GM12878 (cell line): ENCODE data around the gene FBXO27. TPM values are rescaled to one million over a fixed set of nuclear protein-coding genes. Genes with fewer than 3 reads are reported as not detected.

Source experiments
- BCL11A ChIP-seq: IDR thresholded peaks from 2 replicates; pipeline ENCODE4 v1.6.1; 2011; ENCODE audit warnings: low read depth, low read length
- CBFB ChIP-seq: IDR thresholded peaks from 2 replicates; pipeline ENCODE4 v1.6.1; 2016; ENCODE audit warnings: antibody characterized with exemption, low read depth
- DPF2 ChIP-seq: fragments of 450-650 bp; IDR thresholded peaks from 2 replicates; pipeline ENCODE4 v1.6.1; 2017; ENCODE audit warnings: mild to moderate bottlenecking
- E4F1 ChIP-seq: fragments of 450-650 bp; IDR thresholded peaks from 2 replicates; pipeline ENCODE4 v1.6.1; 2018; ENCODE audit warnings: borderline replicate concordance, mild to moderate bottlenecking; ENCODE audit not compliant: partially characterized antibody
- EED ChIP-seq: sonication (generic); IDR thresholded peaks from 2 replicates; pipeline ENCODE4 v1.6.1; 2016; ENCODE audit warnings: antibody characterized with exemption, low read depth
- FOXM1 ChIP-seq: IDR thresholded peaks from 2 replicates; pipeline ENCODE4 v1.6.1; 2012; ENCODE audit warnings: low read depth, mild to moderate bottlenecking, inconsistent platforms, low read length, moderate library complexity
- HDAC6 ChIP-seq: fragments of 200-600 bp; sonication (generic); IDR thresholded peaks from one replicate; pipeline ENCODE4 v1.8.0; 2017; ENCODE audit warnings: antibody characterized with exemption; ENCODE audit not compliant: unreplicated experiment
- IRF3 ChIP-seq: fragments of 450-650 bp; IDR thresholded peaks from 2 replicates; pipeline ENCODE4 v1.6.1; 2014; ENCODE audit warnings: mild to moderate bottlenecking
- IRF5 ChIP-seq: fragments of 450-650 bp; IDR thresholded peaks from 2 replicates; pipeline ENCODE4 v1.6.1; 2017; ENCODE audit warnings: borderline replicate concordance
- KDM1A ChIP-seq: fragments of 200-600 bp; sonication (generic); IDR thresholded peaks from 2 replicates; pipeline ENCODE4 v1.6.1; 2016; ENCODE audit warnings: borderline replicate concordance
- LARP7 ChIP-seq: fragments of 450-650 bp; IDR thresholded peaks from 2 replicates; pipeline ENCODE4 v1.6.1; 2017; ENCODE audit warnings: mild to moderate bottlenecking
- NR2C2 ChIP-seq: IDR thresholded peaks from 2 replicates; pipeline ENCODE4 v1.6.1; 2011; ENCODE audit warnings: borderline replicate concordance, low read depth; ENCODE audit not compliant: control insufficient read depth, insufficient read length
- RAD21 ChIP-seq: IDR thresholded peaks from 2 replicates; pipeline ENCODE4 v1.6.1; 2011; ENCODE audit warnings: mild to moderate bottlenecking, low read depth, low read length, moderate library complexity; ENCODE audit not compliant: insufficient read depth
- REST ChIP-seq: IDR thresholded peaks from 2 replicates; pipeline ENCODE4 v1.6.1; 2012; ENCODE audit warnings: mild to moderate bottlenecking, low read depth, low read length
- STAT3 ChIP-seq: IDR thresholded peaks from 2 replicates; pipeline ENCODE4 v1.6.1; 2011; ENCODE audit warnings: low read depth, low read length, improper control_type of control experiment
- TBL1XR1 ChIP-seq: IDR thresholded peaks from 2 replicates; pipeline ENCODE4 v1.6.1; 2012; ENCODE audit warnings: low read depth, low read length, improper control_type of control experiment
- USF1 ChIP-seq: IDR thresholded peaks from 2 replicates; pipeline ENCODE4 v1.6.1; 2011; ENCODE audit warnings: borderline replicate concordance, low read depth, mild to moderate bottlenecking, moderate library complexity, mixed read lengths, low read length; ENCODE audit not compliant: insufficient read depth; ENCODE audit errors: extremely low read length
- YBX1 ChIP-seq: fragments of 450-650 bp; IDR thresholded peaks from 2 replicates; pipeline ENCODE4 v1.6.1; 2016; ENCODE audit warnings: antibody characterized with exemption
- polyA plus RNA-seq, 11 experiments: library from polyadenylated mRNA; depleted of rRNA in 4 of 11; unstranded in 6 of 11; stranded (reverse) in 5 of 11; fragments of >200 nt; fragmentation: Nextera tagmentation in 4 of 11; fragmentation: Illumina TruSeq in 1 of 11; extraction: Ambion mirVana in 4 of 11; extraction: Trizol in 1 of 11; gene quantifications; 1 replicate in 1 of 11; 2 replicates in 10 of 11; pipeline versions ENCODE4 v1.2.1 to v1.2.3, GENCODE V29; 2011 to 2016; ENCODE audit warnings: inconsistent platforms in 2 of 11, missing spikeins in 2 of 11, low read depth in 1 of 11
- total RNA-seq, 4 experiments: library from RNA; depleted of rRNA in 3 of 4; stranded (reverse); fragments of >200 nt in 3 of 4; fragmentation: Illumina TruSeq in 1 of 4; extraction: Trizol in 1 of 4; gene quantifications; 2 replicates each; pipeline versions ENCODE4 v1.2.1 to v1.2.3, GENCODE V29; 2013 to 2021

The FBXO27 gene
- total and polyA plus RNA-seq, 10 of the 15 experiments (the other 5 are each of a cell fraction or from before 2014, with no cell fraction given): 3.1 to 15.4 (median 7.1) TPM

GRCh38 chr19:39024875-39025641 is 7.3 kb downstream of the FBXO27 start (continued):
- TF ChIP-seq IRF3 (no peak), HDAC6 (no peak), USF1 (no peak), BCL11A (no peak), KDM1A (no peak), NR2C2 (no peak), STAT3 (no peak), YBX1 (no peak), DPF2 (no peak), EED (peak; percentile 73), E4F1 (no peak), CBFB (no peak), REST (no peak), FOXM1 (no peak), IRF5 (no peak), LARP7 (no peak), RAD21 (no peak), TBL1XR1 (no peak)
